Activated CD4-positive, alpha-beta T cell treated with anti-CD3 and anti-CD28 coated beads, Interleukin-2, amount 10 ng/mL, durations not matched to agents 24 days and 14 days (primary cell): ENCODE results near the gene MYO9A. TPM values are rescaled to one million over a fixed set of nuclear protein-coding genes. Genes with fewer than 3 reads are reported as not detected.
A peak's percentile ranks its signal among the peaks of the same experiment; 100 is the strongest.

Experiments
- DNase-seq: peaks from one replicate; pipeline ENCODE4 v3.0.0; 2022
- H3K27ac Mint-ChIP-seq: one replicate; pipeline ENCODE4 v1.8.0; 2022; ENCODE audit warnings: mild to moderate bottlenecking, mixed read lengths
- H3K27me3 Mint-ChIP-seq: one replicate; pipeline ENCODE4 v1.8.0; 2022; ENCODE audit warnings: mixed read lengths
- H3K36me3 Mint-ChIP-seq: one replicate; pipeline ENCODE4 v1.8.0; 2022; ENCODE audit warnings: low read depth, mild to moderate bottlenecking, mixed read lengths
- H3K4me1 Mint-ChIP-seq: one replicate; pipeline ENCODE4 v1.8.0; 2021; ENCODE audit warnings: mixed read lengths
- H3K4me3 Mint-ChIP-seq: one replicate; pipeline ENCODE4 v1.8.0; 2022; ENCODE audit warnings: mild to moderate bottlenecking, moderate library complexity, mixed read lengths
- H3K9me3 Mint-ChIP-seq: one replicate; pipeline ENCODE4 v1.8.0; 2021; ENCODE audit warnings: mixed read lengths
- intact Hi-C: fragments of 100-400 bp; cut with micrococcal nuclease; formaldehyde crosslinking; loops from one replicate; pipeline ENCODE4 v1.15.1; 2023
- total RNA-seq: library from RNA; stranded (reverse); gene quantifications from 2 replicates; pipeline ENCODE4 v1.2.3, GENCODE V29; 2022

MYO9A gene
- total RNA-seq, 1 donor from 2014 or later = 19.4 TPM

DNA sequence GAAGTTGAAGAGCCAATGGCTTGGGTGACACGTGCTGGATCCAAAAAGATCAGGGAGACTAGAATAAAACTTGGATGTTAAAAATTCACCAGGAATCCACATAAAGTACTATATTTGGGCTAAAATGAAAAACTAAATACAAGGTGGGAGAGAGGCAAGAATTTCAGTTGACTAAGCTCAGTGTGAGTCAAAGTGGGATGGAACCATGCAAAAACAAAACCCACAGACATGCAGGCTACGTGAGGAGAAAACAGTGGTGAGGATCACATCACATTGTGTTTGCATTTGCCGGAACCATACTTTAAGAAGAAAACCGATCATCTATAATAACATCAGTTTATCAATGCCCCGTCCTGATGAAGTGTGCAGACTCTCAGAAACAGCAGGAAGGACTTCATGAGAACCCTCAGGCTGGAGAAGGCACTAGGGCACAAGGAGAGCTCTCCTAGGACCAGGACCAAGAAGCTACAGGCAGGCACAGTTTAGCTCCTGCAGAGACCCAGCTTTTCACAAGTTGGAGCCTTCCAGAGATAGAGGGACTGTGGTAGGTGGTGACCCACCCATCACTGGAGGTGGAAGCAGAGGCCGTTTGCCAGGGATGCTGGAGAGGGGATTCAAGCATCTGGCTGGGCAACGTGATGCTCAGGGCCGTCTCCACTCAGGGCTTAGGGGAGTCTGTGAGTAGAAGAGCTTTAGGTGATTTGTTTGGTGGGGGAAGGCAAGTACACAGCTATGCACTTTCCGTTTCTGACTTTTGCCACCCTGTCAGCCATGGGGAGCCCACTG, 336.6 kb downstream of the MYO9A start:
- H3K9me3 Mint-ChIP-seq = no peaks in the 10 kb centered on the region
- no peak overlapping the region for H3K4me3 Mint-ChIP-seq
- H3K36me3 Mint-ChIP-seq = no peaks in the 10 kb centered on the region
- peak overlapping the region; percentile 18 for H3K27ac Mint-ChIP-seq
- intact Hi-C loops = loop anchor here (2.0 kb wide), 1 partner anchor 19 kb away; no protein-coding TSS in a partner anchor
- H3K4me1 Mint-ChIP-seq = peaks cover 15% of the 10 kb centered on the region
- no peak for DNase-seq
- H3K27me3 Mint-ChIP-seq = peaks cover 4% of the 10 kb centered on the region

DNA sequence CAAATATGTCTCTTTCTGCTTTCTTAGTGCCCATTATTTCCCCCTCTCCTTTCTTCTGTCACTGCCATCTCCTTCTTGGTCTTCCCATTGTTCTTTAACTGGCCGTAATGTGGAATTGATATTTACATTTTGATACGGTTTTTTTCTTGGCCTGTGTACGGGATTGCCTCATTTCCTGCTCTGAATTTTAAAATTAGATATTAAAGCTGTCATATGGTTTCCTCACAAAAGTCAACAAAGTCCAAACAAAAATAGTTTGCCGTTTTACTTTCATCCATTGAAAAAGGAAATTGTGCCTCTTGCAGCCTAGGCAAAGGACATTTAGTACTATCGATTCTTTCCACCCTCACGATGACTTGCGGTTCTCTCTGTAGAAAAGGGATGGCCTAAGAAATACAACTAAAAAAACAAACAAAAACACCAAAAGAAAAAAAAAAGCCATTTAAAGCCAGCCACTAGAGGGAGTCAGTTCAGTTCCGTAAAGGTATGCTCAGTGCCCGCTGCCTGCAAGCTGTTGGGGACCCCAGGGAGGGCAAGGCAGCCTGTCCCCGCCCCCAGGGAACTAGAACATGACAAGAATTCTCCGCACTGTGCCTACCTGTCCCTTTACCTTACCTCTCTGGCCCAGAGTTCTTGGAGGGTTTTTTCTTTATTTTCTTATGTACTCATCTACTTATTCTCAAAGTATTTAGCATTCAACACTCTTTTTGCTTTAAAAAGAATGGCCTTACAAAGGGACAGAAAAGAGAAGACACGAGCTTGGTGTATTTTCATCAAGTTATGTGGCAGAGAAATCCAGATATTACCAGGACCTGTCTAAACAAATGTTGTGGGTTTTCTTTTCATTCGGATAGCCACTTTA, 337.6 kb downstream of the MYO9A start:
- no peaks in the 10 kb centered on the region for H3K9me3 Mint-ChIP-seq
- intact Hi-C loops = loop anchor here (1.0 to 2.0 kb wide), 2 partner anchors 20 to 376 kb away; no protein-coding TSS in a partner anchor
- peak; percentile 78 for DNase-seq
- peaks cover 2% of the 10 kb centered on the region for H3K27me3 Mint-ChIP-seq
- no peaks in the 10 kb centered on the region for H3K36me3 Mint-ChIP-seq
- H3K4me3 Mint-ChIP-seq = no peak overlapping the region
- peak overlapping the region; percentile 13 for H3K27ac Mint-ChIP-seq
- peaks cover 15% of the 10 kb centered on the region for H3K4me1 Mint-ChIP-seq

DNA sequence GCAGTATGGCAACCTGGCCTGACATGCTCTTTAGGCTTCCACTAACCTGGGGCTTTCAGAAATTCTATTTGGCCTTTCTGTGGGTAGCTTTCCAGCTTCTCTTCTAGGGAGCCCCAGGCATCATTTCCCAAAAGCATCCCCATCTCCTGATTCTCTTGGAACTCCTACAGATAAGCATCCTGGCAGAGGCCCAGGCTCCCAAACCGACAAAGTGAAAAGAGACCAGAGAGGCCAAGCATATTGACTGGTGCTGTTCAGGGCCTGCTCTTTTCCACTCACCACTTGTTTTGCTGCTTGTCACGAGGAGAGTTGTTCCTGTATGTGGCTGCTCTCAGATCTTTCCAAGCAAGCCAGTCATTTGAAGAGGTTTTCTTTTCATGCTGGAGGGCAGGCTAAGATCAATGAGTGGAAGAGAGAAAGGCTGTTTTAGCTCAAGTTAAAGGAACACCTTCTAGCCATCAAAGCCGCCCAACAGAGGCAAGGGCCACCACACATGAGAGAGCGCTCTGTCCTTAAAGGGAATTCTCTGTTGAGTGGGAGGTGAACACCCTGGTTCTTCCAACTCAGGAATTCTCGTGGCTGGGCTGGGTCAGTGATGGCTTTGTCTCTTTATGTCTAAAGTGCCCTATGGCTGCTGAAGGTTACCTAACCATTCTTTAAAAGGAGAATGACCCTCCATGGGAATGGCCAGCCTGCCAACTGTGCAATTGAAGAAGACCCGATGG, 338.7 kb downstream of the MYO9A start:
- intact Hi-C loops = no loop called here

DNA sequence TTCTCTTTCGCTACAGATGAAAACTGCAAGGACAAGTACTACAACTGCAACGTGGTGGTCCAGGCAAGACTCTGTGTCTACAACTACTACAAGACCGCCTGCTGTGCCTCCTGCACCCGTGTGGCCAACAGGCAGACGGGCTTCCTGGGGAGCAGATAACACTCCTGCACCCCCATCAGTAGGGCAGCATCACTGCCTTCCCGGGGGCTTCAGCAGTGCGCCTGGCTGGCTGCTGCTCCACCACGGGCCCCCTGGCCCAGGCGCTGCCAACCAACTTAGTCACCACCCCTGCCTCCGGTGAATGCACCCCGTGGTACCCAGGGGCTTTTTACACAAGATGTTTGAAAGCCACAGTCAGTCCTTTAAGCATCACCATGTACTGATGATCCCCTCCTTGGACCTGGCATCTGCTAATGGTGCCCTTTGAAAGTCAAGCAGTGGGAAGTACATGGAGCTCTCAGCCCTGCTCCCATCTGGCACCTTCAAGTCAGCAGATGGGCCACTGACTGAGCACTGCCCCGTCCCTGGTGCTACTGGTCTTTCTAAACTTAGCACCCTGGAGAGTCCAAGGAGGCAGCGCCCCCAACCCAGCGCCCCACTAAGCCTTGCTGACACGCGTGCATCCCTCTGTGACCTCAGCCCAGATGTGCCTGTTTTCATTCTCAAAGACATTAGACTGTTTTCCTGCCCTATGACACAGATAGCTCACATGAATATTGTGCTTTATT, 340.6 kb downstream of the MYO9A start:
- Mint-ChIP-seq H3K9me3 (no peaks in the 10 kb centered on the region), H3K4me3 (no peak overlapping the region), H3K27me3 (no peaks in the 10 kb centered on the region), H3K27ac (no peak overlapping the region), H3K36me3 (no peaks in the 10 kb centered on the region), H3K4me1 (peaks cover 15% of the 10 kb centered on the region)
- intact Hi-C loops = no loop called here
- DNase-seq = no peak

More for the DNA sequence above, 338.7 kb downstream of the MYO9A start:
- no peak for DNase-seq
- peaks cover 15% of the 10 kb centered on the region for H3K4me1 Mint-ChIP-seq
- no peaks in the 10 kb centered on the region for H3K36me3 Mint-ChIP-seq
- H3K4me3 Mint-ChIP-seq = no peak overlapping the region
- no peaks in the 10 kb centered on the region for H3K9me3 Mint-ChIP-seq
- no peaks in the 10 kb centered on the region for H3K27me3 Mint-ChIP-seq
- H3K27ac Mint-ChIP-seq = no peak overlapping the region

DNA sequence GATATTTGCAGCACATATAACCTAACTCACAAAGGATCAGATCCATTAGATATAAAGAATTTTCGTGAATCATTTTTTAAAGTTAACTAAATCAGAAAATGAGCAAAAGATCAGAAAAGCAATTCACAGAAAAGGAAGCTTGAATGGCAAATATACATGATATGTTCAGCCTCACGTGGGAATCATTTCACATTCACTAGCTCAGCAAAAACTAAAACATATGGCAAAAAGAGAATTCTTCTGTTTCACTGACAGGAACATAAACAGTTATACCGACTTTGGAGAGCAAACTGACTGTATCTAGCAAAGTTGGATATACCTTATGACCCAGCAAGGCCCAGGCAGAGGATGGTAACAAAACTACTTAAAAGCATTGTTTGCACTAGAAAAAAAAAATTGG, 341.6 kb downstream of the MYO9A start:
- Mint-ChIP-seq H3K4me3 (no peak overlapping the region), H3K27me3 (peaks cover 5% of the 10 kb centered on the region), H3K9me3 (no peaks in the 10 kb centered on the region), H3K36me3 (no peaks in the 10 kb centered on the region), H3K4me1 (peaks cover 11% of the 10 kb centered on the region), H3K27ac (no peak overlapping the region)
- intact Hi-C loops = no loop called here
- no peak for DNase-seq

DNA sequence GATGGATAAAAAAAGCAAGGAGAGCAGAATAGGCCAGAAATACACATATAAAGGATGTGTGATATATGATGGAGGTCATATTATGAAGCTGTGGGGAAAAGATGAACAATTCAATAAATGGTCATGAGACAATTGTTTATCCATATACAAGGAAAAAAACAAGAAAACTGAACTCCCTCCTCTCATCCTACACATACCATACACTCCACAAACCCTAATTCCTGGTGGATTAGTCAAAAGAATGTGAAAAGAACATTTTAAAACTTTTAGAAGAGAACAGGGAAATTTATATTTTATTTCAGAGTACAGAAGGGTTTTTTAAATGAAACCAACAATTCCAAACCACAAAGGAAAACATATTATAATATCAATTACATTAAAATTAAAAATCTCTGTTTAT, 342.1 kb downstream of the MYO9A start:
- intact Hi-C loops = no loop called here
- no peaks in the 10 kb centered on the region for H3K36me3 Mint-ChIP-seq
- no peak for DNase-seq
- H3K27ac Mint-ChIP-seq = no peak overlapping the region
- peaks cover 7% of the 10 kb centered on the region for H3K4me1 Mint-ChIP-seq
- H3K4me3 Mint-ChIP-seq = no peak overlapping the region
- peaks cover 5% of the 10 kb centered on the region for H3K27me3 Mint-ChIP-seq
- no peaks in the 10 kb centered on the region for H3K9me3 Mint-ChIP-seq

DNA sequence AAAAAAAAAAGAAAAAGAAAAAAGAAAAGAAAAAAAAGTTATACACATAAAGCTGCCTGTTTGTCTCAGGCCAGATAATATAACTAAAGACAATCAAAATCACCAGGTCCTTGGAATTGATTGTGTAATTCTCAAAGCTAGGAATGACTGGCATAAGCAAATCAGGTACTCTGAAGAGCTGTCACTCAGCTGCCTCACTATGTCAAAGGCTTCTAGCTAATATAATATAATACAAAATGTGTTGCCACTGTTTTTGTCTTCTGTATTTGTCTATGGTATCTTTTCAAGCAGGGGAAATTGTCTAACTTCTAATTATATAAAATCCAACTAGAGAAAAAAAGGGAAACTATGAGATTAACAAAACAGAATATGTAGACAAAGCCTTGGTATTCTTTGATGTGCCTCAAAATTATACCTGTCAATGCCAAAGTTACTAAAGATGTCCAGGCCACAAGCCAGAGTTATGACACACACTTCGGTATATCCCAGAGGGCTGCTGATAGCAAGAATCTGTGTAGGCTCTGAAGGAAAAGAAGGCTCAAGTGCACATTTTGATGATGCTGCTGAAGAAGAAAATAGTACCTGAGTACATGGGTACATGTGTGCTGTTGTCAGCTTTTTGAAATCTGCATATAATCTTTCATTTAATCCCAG, 344.6 kb downstream of the MYO9A start:
- Mint-ChIP-seq H3K4me1 (no peaks in the 10 kb centered on the region), H3K27ac (no peak overlapping the region), H3K27me3 (peaks cover 5% of the 10 kb centered on the region), H3K4me3 (no peak overlapping the region), H3K36me3 (no peaks in the 10 kb centered on the region), H3K9me3 (no peaks in the 10 kb centered on the region)
- intact Hi-C loops = no loop called here
- no peak for DNase-seq

Other genes with a start within 250 kb of the MYO9A start
- gene SENP8, start 253 bp upstream of the MYO9A start, total RNA-seq = 1.5 and 1.7 TPM in 2 replicates
- 0.21 TPM in 1 of 2 replicates, not detected in the other for gene GRAMD2A, start 79.6 kb upstream of the MYO9A start, total RNA-seq
- 2,437 and 2,525 TPM in 2 replicates for gene PKM, start 113.0 kb upstream of the MYO9A start, total RNA-seq
- 69.7 and 78.6 TPM in 2 replicates for gene PARP6, start 154.4 kb upstream of the MYO9A start, total RNA-seq
- 0.19 and 0.21 TPM in 2 replicates for gene CELF6, start 202.0 kb upstream of the MYO9A start, total RNA-seq